Measurements from ENCODE around the gene UGT1A7. TPM values are rescaled to one million over a fixed set of nuclear protein-coding genes. Genes with fewer than 3 reads are reported as not detected.
"Not testable (repeated sequence)": the region's sequence is repeated elsewhere in the genome, so short reads cannot be mapped to it uniquely, and the experiment has no call there.

Gene UGT1A7
- total RNA-seq, 1 donor from 2014 or later, result 1.3 TPM

DNA sequence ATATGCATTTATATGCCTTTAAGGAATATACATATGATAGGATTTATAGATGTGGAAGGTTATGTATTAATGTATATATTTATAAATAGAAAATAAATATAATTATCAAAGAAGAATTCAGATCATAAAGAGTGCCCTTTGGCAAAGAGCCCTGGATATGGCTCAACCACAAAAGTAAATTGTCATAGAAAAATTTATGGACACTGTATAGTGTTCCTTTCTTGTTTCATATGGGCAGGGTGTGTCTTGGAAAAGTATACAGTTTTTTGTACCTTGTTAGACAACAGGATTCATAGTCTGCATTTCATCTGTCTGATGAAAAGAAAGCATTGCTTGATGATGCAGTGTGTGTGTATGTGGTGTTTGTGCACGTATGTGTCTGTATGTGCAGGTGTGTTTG, 2.9 kb downstream of the UGT1A7 start:
- no peak for DNase-seq

DNA sequence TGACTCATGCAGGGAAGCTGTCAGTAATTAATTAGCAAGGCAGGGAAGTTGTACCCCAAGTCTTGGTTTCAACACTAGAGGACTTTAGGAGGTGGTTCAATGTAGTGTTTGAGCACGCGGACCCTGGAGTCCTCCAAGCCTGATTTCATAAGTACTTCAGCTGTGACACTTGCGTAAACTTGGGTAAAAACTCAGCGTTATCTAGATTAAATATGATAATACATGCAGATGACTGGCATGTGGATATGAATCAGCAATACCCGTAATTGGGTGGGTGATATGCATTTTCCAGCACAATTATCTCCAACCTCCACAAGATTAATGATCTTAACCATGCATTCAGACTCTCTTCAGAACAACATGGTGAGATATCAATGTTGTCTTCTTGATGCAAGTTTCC, 5.2 kb downstream of the UGT1A7 start:
- DNase-seq, result no peak

- DNase-seq, result no peak
Measured at GRCh38 chr2:233688341-233688740, 6.6 kb downstream of the UGT1A7 start.

- no peak for DNase-seq
Measured at GRCh38 chr2:233689031-233689430, 7.3 kb downstream of the UGT1A7 start.

GRCh38 chr2:233689501-233689900, 7.8 kb downstream of the UGT1A7 start:
- DNase-seq, result no peak

GRCh38 chr2:233690444-233690843, 8.7 kb downstream of the UGT1A7 start:
- DNase-seq, result no peak

GRCh38 chr2:233691443-233692433, 10.0 kb downstream of the UGT1A7 start:
- DNase-seq, result peak; percentile 30

- DNase-seq, result no peak
Measured at GRCh38 chr2:233692648-233693047, 10.9 kb downstream of the UGT1A7 start, which contains the start of gene UGT1A6. UGT1A6 (plus strand) TSS chr2:233692890; CDS start chr2:233693005, 115 bp downstream.

DNA sequence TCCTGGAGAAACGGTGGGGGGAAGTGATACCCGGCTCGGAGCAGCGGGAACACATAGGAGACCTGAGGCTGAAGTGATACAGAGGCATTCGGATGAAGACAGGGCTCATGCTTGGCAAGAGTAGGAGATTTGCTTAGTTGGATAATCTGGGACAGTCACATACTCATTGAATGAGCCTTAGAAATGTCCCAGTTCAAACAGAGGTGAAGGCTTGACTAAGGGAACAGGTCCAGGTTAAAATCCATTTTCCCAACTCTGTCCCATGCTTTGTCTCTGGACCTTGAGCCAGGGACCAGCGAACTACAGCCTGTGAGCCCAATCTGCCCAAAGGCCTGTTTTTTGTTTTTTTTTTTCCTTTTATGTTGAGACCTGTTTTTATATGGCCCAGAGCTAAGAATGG, 12.3 kb downstream of the UGT1A7 start:
- DNase-seq, result no peak

GRCh38 chr2:233698740-233699139, 17.0 kb downstream of the UGT1A7 start:
- no peak for DNase-seq

- no peak for DNase-seq
Measured at GRCh38 chr2:233699424-233700027, 17.8 kb downstream of the UGT1A7 start.

- DNase-seq, result no peak
Measured at GRCh38 chr2:233700028-233700635, 18.4 kb downstream of the UGT1A7 start.

DNA sequence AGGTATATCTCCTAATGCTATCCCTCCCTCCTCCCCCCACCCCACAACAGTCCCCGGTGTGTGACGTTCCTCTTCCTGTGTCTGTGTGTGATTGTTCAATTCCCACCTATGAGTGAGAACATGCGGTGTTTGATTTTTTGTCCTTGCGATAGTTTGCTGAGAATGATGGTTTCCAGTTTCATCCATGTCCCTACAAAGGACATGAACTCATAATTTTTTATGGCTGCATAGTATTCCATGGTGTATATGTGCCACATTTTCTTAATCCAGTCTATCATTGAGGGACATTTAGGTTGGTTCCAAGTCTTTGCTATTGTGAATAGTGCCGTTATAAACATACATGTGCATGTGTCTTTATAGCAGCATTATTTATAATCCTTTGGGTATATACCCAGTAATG, 19.1 kb downstream of the UGT1A7 start:
- DNase-seq, result not testable (repeated sequence)

GRCh38 chr2:233702238-233702637, 20.5 kb downstream of the UGT1A7 start:
- no peak for DNase-seq

DNA sequence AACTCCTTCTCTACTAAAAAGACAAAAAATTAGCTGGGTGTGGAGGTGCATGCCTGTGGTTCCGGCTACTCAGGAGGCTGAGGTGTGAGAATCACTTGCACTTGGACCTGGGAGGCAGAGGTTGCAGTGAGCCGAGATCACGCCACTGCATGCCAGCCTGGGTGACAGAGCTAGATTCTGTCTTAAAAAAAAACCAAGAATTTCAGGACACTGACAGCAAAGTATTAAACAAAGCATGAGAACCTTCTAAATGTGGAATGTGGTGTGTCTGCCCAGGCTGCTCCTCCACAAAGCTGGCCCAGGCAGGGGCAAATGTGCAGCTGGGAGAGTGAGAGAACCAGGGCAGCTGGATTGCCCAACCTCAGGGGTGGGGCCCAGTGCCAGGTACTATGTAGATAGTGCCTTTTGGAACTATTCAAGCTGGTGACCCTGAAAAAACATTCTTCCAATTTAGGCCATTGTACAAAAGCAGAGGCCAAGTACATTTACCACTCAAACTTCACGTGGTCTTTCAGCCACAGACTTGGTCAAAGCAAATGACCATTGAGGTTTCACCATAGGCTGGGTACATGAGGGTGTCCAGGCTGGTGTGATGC, 24.3 kb downstream of the UGT1A7 start:
- peak; percentile 4 for DNase-seq

- DNase-seq, result no peak
Measured at GRCh38 chr2:233706720-233707119, 25.0 kb downstream of the UGT1A7 start.

DNA sequence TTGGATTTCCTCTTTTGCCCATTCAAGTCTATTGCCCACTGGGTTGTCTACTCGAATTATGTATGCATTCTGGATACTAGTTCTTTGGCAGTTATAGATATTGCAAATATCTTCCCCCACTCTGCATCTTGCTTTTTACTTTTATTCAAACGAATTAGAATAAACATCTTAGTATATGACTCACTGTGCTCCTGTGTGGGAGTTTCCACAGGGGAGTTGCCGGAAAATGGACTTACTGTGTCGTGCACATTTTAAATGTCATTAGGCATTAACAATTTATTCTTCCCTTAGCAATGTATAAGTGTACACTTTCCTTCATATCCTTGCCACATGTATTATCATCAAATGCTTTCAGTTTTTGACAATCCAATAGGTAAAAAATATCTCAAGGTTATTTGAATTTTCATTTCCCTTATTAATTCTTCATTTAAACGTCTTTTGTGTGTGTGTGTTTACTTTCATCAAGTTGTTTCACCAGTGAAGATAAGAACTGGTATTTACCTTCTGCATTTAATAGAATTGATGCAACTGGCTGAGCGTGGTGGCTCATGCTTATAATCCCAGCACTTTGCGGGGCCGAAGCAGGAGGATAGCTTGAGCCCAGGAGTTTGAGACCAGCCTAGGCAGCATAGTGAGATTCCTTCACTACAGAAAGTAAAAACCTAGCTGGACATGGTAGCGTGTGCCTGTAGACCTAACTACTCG, 26.4 kb downstream of the UGT1A7 start:
- no peak for DNase-seq

GRCh38 chr2:233708942-233709341, 27.2 kb downstream of the UGT1A7 start:
- no peak for DNase-seq

DNA sequence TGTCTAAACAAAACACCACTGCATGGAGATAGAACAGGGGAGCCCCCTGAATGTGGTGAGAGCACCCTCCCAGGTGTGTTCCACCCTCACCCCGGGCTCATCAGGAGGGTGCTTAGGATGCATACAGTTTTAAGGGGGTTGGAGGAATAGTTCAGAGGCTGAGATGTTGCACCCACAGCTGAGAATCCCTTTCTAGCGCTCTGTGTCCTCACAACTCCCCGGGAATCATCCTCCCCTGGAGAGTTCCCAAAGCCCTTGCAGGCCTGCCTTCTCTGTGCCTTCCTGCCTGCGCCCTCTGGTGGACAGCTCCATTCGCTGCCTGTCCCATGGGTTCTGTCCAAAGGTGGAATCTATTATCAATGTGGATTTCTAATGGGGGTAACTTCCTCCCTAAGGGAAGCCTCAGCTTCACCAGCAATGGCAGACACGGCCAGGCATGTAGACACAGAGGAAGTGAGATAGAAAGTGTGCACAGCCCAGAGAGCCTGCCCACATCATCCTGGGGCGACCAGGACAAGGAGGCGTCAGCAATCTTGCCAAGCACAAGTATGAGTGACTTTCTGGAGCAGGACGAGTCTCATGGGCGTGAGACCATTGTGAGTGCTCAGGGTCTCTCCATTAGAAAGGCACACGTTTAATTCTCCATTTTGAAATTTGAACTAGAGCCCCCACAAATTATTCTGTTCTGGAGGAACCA, 29.8 kb downstream of the UGT1A7 start:
- peak; percentile 81 for DNase-seq

DNA sequence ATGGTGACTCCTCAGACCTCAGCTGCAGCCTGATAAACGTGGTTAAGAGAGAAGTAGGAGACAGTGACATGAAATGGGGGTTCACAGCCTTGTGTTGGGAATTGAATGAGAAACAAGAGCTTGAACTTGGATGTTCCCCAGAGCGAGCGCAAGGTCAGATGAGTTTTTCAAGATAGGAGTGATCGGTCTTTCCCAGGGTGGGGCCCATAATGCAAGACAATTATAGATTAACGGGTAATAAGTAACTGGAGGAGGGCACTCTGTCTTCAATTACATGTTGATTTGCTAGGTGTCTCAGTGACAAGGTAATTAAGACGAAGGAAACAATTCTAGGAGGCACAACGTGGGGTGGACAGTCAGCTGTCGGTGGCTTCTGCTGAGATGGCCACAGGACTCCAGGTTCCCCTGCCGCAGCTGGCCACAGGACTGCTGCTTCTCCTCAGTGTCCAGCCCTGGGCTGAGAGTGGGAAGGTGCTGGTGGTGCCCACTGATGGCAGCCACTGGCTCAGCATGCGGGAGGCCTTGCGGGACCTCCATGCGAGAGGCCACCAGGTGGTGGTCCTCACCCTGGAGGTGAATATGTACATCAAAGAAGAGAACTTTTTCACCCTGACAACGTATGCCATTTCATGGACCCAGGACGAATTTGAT, 31.0 kb downstream of the UGT1A7 start, which contains the start of gene UGT1A5:
Gene UGT1A5 (plus strand): TSS at position 297 of the 651 bp plus-strand sequence. CDS start 85 bp downstream, at position 382.
- no peak for DNase-seq

GRCh38 chr2:233713262-233713615, 31.5 kb downstream of the UGT1A7 start:
- DNase-seq, result no peak

All from tongue (tissue), 2 donors.